Smooth muscle cell (in vitro differentiated cells): ENCODE results near the gene CDK4. TPM values are rescaled to one million over a fixed set of nuclear protein-coding genes. Genes with fewer than 3 reads are reported as not detected.

Source experiments
- DNase-seq: peaks from one replicate; lab custom pipeline; 2025; ENCODE audit not compliant: unreplicated experiment; lab: John Stamatoyannopoulos, UW
- H2AFZ ChIP-seq: fragments of 200-600 bp; sonication (generic); 2 replicates; pipeline ENCODE4 v1.6.0; 2016; ENCODE audit warnings: antibody characterized with exemption, low read depth, mild to moderate bottlenecking
- H3F3A ChIP-seq: fragments of 200-600 bp; sonication (generic); 2 replicates; pipeline ENCODE4 v1.6.0; 2017; ENCODE audit warnings: antibody characterized with exemption, low read depth
- H3K27ac ChIP-seq: fragments of 200-600 bp; sonication (generic); 2 replicates; pipeline ENCODE4 v1.5.1; 2016; ENCODE audit warnings: low read depth, mild to moderate bottlenecking
- H3K27me3 ChIP-seq: fragments of 200-600 bp; sonication (generic); 2 replicates; pipeline ENCODE4 v1.6.1; 2016; ENCODE audit warnings: low read depth, mild to moderate bottlenecking
- H3K36me3 ChIP-seq: fragments of 200-600 bp; sonication (generic); 2 replicates; pipeline ENCODE4 v1.5.1; 2016; ENCODE audit warnings: low read depth
- H3K4me1 ChIP-seq: fragments of 200-600 bp; sonication (generic); 2 replicates; pipeline ENCODE4 v1.5.1; 2016; ENCODE audit warnings: low read depth
- H3K4me2 ChIP-seq: fragments of 200-600 bp; sonication (generic); 2 replicates; pipeline ENCODE4 v1.6.0; 2016; ENCODE audit warnings: mild to moderate bottlenecking
- H3K4me3 ChIP-seq: fragments of 200-600 bp; sonication (generic); 2 replicates; pipeline ENCODE4 v1.5.1; 2016; ENCODE audit warnings: mild to moderate bottlenecking
- H3K79me2 ChIP-seq: fragments of 200-600 bp; sonication (generic); 2 replicates; pipeline ENCODE4 v1.6.0; 2016; ENCODE audit warnings: low read depth, mild to moderate bottlenecking
- H3K9ac ChIP-seq: fragments of 200-600 bp; sonication (generic); 2 replicates; pipeline ENCODE4 v1.6.0; 2016; ENCODE audit warnings: low read depth
- H3K9me3 ChIP-seq: fragments of 200-600 bp; sonication (generic); replicated peaks from 2 replicates; pipeline ENCODE4 v1.5.1; 2016; ENCODE audit warnings: low read depth
- H4K20me1 ChIP-seq: fragments of 200-600 bp; sonication (generic); 2 replicates; pipeline ENCODE4 v1.6.0; 2016; ENCODE audit warnings: low read depth
- WGBS: methylation state at CpG from one replicate; pipeline ENCODE4 v1.1.7; 2016; ENCODE audit warnings: low lambda C conversion rate; 5-methylcytosine and 5-hydroxymethylcytosine counted together
- polyA plus RNA-seq: library from polyadenylated mRNA; unstranded; fragments of >200 nt; fragmentation: Nextera tagmentation; extraction: Ambion mirVana; gene quantifications from 2 replicates; pipeline ENCODE4 v1.2.1, GENCODE V29; 2016
- total RNA-seq: library from RNA; depleted of rRNA; stranded (reverse); fragments of >200 nt; gene quantifications from 2 replicates; pipeline ENCODE4 v1.2.3, GENCODE V29; 2014
- TF ChIP-seq, protein P1 (sequence below): fragments of 200-600 bp; sonication (generic); IDR thresholded peaks from 2 replicates; pipeline ENCODE4 v1.5.1; 2017; ENCODE audit warnings: borderline replicate concordance, mild to moderate bottlenecking, antibody characterized with exemption; ENCODE audit not compliant: insufficient read depth, poor library complexity, severe bottlenecking

Gene CDK4
- total and polyA plus RNA-seq, 2 experiments from 2014 or later = 144 to 235 TPM

DNA sequence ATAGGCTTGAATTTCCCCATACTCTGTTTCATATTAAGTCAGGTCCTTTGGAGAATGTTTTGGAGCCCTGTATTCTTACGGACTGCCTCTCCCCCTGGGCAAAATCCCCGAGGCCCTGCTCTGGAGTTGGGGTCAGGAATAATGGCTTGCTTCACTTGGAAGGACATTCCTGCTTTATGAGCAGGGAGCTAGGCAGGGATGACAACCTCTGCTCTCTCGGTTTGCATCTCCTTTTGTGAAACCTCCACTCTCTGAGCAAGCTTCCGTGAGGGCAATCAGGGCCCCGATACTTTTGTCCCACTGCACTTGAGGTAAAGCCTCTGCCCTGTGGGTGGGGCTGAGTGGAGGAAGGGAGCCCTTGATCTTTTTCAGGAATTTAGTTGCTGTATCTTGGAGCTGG lies 38.9 kb downstream of the CDK4 start:
- Histone ChIP-seq H4K20me1 (no peaks in the 10 kb centered on the region), H3K4me1 (no peaks in the 10 kb centered on the region), H3K36me3 (no peaks in the 10 kb centered on the region), H3K4me2 (no peak overlapping the region), H3K27me3 (no peaks in the 10 kb centered on the region), H3K79me2 (no peaks in the 10 kb centered on the region), H3K9me3 (no peaks in the 10 kb centered on the region), H3K4me3 (no peak overlapping the region), H3F3A (no peaks in the 10 kb centered on the region), H2AFZ (no peak overlapping the region), H3K9ac (no peak overlapping the region), H3K27ac (no peak overlapping the region)
- TF ChIP-seq, protein P1, sequence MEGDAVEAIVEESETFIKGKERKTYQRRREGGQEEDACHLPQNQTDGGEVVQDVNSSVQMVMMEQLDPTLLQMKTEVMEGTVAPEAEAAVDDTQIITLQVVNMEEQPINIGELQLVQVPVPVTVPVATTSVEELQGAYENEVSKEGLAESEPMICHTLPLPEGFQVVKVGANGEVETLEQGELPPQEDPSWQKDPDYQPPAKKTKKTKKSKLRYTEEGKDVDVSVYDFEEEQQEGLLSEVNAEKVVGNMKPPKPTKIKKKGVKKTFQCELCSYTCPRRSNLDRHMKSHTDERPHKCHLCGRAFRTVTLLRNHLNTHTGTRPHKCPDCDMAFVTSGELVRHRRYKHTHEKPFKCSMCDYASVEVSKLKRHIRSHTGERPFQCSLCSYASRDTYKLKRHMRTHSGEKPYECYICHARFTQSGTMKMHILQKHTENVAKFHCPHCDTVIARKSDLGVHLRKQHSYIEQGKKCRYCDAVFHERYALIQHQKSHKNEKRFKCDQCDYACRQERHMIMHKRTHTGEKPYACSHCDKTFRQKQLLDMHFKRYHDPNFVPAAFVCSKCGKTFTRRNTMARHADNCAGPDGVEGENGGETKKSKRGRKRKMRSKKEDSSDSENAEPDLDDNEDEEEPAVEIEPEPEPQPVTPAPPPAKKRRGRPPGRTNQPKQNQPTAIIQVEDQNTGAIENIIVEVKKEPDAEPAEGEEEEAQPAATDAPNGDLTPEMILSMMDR = no peak
- DNase-seq = no peak
- 90% methylated on average over 5 of the region's 5 CpGs for WGBS

DNA sequence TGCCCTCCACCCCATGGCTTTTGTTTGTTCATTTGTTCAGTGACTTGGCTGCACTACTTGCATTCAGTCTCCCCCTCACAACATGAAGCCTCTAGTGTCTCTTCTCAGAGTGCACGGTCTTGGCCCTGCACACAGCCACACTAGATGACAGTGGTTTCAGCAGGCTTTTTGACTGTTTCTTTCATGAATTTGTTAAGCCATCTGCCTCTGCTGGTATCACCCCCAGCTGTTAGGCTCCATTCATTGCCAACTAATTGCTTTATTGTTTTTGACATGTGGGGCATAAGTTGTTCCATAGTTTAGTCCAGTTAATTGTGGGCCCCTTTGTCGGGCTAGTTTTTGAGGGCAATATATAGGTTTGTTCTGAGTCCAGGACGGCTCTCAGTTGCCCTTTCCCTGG lies 39.4 kb downstream of the CDK4 start:
- no peak for DNase-seq

DNA sequence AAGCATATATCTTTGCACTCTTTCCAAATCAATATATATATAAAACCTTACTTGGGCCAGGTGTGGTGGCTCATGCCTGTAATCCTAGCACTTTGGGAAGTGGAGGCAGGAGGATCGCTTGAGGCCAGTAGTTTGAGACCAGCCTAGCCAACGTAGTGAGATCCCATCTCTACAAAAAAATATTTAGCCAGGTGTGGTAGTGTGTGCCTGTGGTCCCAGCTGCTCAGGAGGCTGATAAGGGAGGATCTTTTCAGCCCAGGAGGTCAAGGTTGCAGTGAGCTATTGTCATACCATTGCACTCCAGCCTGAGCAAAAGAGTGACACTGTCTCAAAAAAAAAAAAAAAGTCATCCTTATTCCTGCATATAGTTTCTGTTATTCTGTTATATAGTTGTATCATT lies 43.8 kb downstream of the CDK4 start:
- Histone ChIP-seq H3K27ac (no peak overlapping the region), H3K4me3 (no peak overlapping the region), H4K20me1 (no peaks in the 10 kb centered on the region), H3K4me2 (no peak overlapping the region), H3K9me3 (no peaks in the 10 kb centered on the region), H3K36me3 (peaks cover 15% of the 10 kb centered on the region), H3K4me1 (no peaks in the 10 kb centered on the region), H3K79me2 (no peaks in the 10 kb centered on the region), H3F3A (no peaks in the 10 kb centered on the region), H3K27me3 (no peaks in the 10 kb centered on the region), H3K9ac (no peak overlapping the region), H2AFZ (no peak overlapping the region)
- 94% methylated on average over 2 of the region's 2 CpGs for WGBS
- DNase-seq = no peak
- TF ChIP-seq, protein P1 = no peak

More for the DNA sequence above, 39.4 kb downstream of the CDK4 start:
- Histone ChIP-seq H3K9ac (no peak overlapping the region), H3K36me3 (no peaks in the 10 kb centered on the region), H3K4me2 (no peak overlapping the region), H4K20me1 (no peaks in the 10 kb centered on the region), H2AFZ (no peak overlapping the region), H3F3A (no peaks in the 10 kb centered on the region), H3K27ac (no peak overlapping the region), H3K79me2 (no peaks in the 10 kb centered on the region), H3K4me1 (no peaks in the 10 kb centered on the region), H3K9me3 (no peaks in the 10 kb centered on the region), H3K27me3 (no peaks in the 10 kb centered on the region), H3K4me3 (no peak overlapping the region)
- WGBS = 96% methylated on average over 3 of the region's 3 CpGs
- TF ChIP-seq, protein P1 = no peak

DNA sequence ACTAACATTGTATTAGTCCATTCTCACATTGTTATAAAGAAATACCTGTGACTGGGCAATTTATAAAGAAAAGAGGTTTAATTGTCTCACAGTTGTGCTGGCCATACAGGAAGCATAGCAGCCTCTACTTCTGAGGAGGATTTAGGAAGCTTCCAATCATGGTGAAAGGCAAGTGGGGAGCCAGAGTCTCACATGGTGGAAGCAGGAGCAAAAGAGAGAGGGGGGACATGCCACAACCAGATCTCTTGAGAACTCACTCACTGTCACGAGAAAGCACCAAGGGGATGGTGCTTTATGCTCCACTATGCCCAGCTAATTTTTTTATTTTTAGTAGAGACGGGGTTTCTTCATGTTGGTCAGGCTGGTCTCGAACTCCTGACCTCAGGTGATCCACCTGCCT lies 44.9 kb downstream of the CDK4 start:
- H3K9ac ChIP-seq = no peak overlapping the region
- TF ChIP-seq, protein P1 = no peak
- H3K4me2 ChIP-seq = no peak overlapping the region
- no peaks in the 10 kb centered on the region for H4K20me1 ChIP-seq
- no peak overlapping the region for H2AFZ ChIP-seq
- no peaks in the 10 kb centered on the region for H3K27me3 ChIP-seq
- no peaks in the 10 kb centered on the region for H3K4me1 ChIP-seq
- no peaks in the 10 kb centered on the region for H3K79me2 ChIP-seq
- no peaks in the 10 kb centered on the region for H3K9me3 ChIP-seq
- H3K4me3 ChIP-seq = no peak overlapping the region
- peaks cover 26% of the 10 kb centered on the region for H3K36me3 ChIP-seq
- no peaks in the 10 kb centered on the region for H3F3A ChIP-seq
- no peak for DNase-seq
- H3K27ac ChIP-seq = no peak overlapping the region
- 100% methylated on average over 3 of the region's 3 CpGs for WGBS
